Karpas-422 (cell line): ENCODE measurements around the gene TEX9. TPM values are rescaled to one million over a fixed set of nuclear protein-coding genes. Genes with fewer than 3 reads are reported as not detected.
A peak's percentile ranks its signal among the peaks of the same experiment; 100 is the strongest.

Experiments used
- DNase-seq: peaks from one replicate; pipeline ENCODE4 v3.0.0-alpha.2; 2015
- H2AFZ ChIP-seq: fragments of 200-600 bp; sonication (generic); 2 replicates; pipeline ENCODE4 v1.6.1; 2014; ENCODE audit warnings: antibody characterized with exemption, low read length, mixed read lengths
- H3K27ac ChIP-seq: fragments of 200-600 bp; sonication (generic); 2 replicates; pipeline ENCODE4 v1.5.1; 2014; ENCODE audit warnings: mild to moderate bottlenecking, low read length, moderate library complexity
- H3K27me3 ChIP-seq: fragments of 200-600 bp; sonication (generic); 2 replicates; pipeline ENCODE4 v1.6.1; 2014; ENCODE audit warnings: low read length, mixed read lengths
- H3K36me3 ChIP-seq: fragments of 200-600 bp; sonication (generic); 2 replicates; pipeline ENCODE4 v1.6.1; 2014; ENCODE audit warnings: low read length, mixed read lengths; ENCODE audit not compliant: insufficient read depth
- H3K4me1 ChIP-seq: fragments of 200-600 bp; sonication (generic); 2 replicates; pipeline ENCODE4 v1.6.1; 2014; ENCODE audit warnings: mild to moderate bottlenecking, low read length, mixed read lengths
- H3K4me2 ChIP-seq: fragments of 200-600 bp; sonication (generic); 2 replicates; pipeline ENCODE4 v1.6.1; 2014; ENCODE audit warnings: low read length, low read depth, mild to moderate bottlenecking; ENCODE audit not compliant: poor library complexity, severe bottlenecking
- H3K4me3 ChIP-seq: fragments of 200-600 bp; sonication (generic); 2 replicates; pipeline ENCODE4 v1.5.1; 2014; ENCODE audit warnings: mild to moderate bottlenecking, antibody characterized with exemption, low read length, mixed read lengths
- H3K79me2 ChIP-seq: fragments of 200-600 bp; sonication (generic); 2 replicates; pipeline ENCODE4 v1.6.1; 2014; ENCODE audit warnings: mild to moderate bottlenecking, low read length, mixed read lengths
- H3K9ac ChIP-seq: fragments of 200-600 bp; sonication (generic); 2 replicates; pipeline ENCODE4 v1.6.0; 2014; ENCODE audit warnings: low read length
- H3K9me2 ChIP-seq: fragments of 200-600 bp; sonication (generic), shearing (Covaris generic); replicated peaks from 2 replicates; pipeline ENCODE4 v1.6.0; 2014; ENCODE audit warnings: mild to moderate bottlenecking, low read length, moderate library complexity; ENCODE audit not compliant: insufficient read depth
- H3K9me3 ChIP-seq: fragments of 300-700, 200-600 bp; sonication (generic); 2 replicates; pipeline ENCODE4 v1.6.1; 2014; ENCODE audit warnings: low read length, mixed read lengths
- H4K20me1 ChIP-seq: fragments of 200-600 bp; sonication (generic); 2 replicates; pipeline ENCODE4 v1.6.1; 2014; ENCODE audit warnings: mild to moderate bottlenecking, antibody characterized with exemption, low read length, low read depth; ENCODE audit not compliant: insufficient read depth
- total RNA-seq: library from RNA; depleted of rRNA; stranded (reverse); fragments of >200 nt; shearing (Covaris generic); gene quantifications from 2 replicates; pipeline ENCODE4 v1.2.3, GENCODE V29; 2014; ENCODE audit warnings: low replicate concordance

The TEX9 gene
- total RNA-seq, 1 experiment from 2014 or later, result 8.9 TPM

DNA sequence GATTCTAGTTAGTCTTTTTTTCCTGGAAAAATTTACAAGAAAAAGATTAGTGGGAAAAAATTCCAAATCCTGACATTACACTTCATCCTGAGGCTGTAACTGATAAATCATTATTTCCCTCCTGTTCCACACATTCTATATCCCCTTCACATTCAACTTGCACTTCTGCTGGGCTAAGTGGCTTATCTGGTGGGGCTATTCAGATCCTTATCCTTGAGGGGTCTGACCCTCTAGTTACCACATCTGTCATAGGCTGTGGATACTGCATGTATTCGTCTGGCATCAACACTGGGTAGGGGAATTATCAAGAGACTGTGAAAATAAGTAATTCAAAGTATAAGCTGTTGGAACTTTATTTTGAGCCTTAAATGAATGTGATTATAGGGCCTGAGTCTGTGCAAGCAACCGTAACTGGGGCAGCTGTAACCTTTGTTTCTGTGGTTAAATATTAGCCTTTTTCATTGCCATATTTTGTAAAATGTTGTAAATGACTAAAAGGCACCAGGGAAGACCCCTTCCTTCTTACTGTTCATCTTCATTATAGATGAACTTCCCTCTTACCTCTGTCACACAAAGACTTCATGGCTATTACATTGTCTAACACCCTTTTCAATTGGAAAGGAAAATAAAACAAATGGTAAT, 28.0 kb upstream of the TEX9 start:
- no peaks in the 10 kb centered on the region for H3K36me3 ChIP-seq
- H3K9me3 ChIP-seq, result no peaks in the 10 kb centered on the region
- H3K4me3 ChIP-seq, result no peak overlapping the region
- DNase-seq, result no peak
- no peak overlapping the region for H3K27ac ChIP-seq
- H3K9me2 ChIP-seq, result no peaks in the 10 kb centered on the region
- H3K27me3 ChIP-seq, result no peaks in the 10 kb centered on the region
- H3K79me2 ChIP-seq, result no peaks in the 10 kb centered on the region
- H3K4me2 ChIP-seq, result no peak overlapping the region
- H4K20me1 ChIP-seq, result no peaks in the 10 kb centered on the region
- H3K9ac ChIP-seq, result no peak overlapping the region
- no peak overlapping the region for H2AFZ ChIP-seq
- H3K4me1 ChIP-seq, result no peaks in the 10 kb centered on the region

- Histone ChIP-seq H4K20me1 (no peaks in the 10 kb centered on the region), H3K79me2 (no peaks in the 10 kb centered on the region), H3K27ac (no peak overlapping the region), H3K9me3 (no peaks in the 10 kb centered on the region), H3K4me2 (no peak overlapping the region), H3K4me3 (no peak overlapping the region), H3K9me2 (no peaks in the 10 kb centered on the region), H3K4me1 (no peaks in the 10 kb centered on the region), H2AFZ (no peak overlapping the region), H3K27me3 (no peaks in the 10 kb centered on the region), H3K36me3 (no peaks in the 10 kb centered on the region), H3K9ac (no peak overlapping the region)
- no peak for DNase-seq
Measured at GRCh38 chr15:56339594-56339993, 25.6 kb upstream of the TEX9 start.

- no peaks in the 10 kb centered on the region for H3K9me2 ChIP-seq
- DNase-seq, result no peak
- H2AFZ ChIP-seq, result no peak overlapping the region
Measured at GRCh38 chr15:56341201-56341600, 24.0 kb upstream of the TEX9 start.

DNA sequence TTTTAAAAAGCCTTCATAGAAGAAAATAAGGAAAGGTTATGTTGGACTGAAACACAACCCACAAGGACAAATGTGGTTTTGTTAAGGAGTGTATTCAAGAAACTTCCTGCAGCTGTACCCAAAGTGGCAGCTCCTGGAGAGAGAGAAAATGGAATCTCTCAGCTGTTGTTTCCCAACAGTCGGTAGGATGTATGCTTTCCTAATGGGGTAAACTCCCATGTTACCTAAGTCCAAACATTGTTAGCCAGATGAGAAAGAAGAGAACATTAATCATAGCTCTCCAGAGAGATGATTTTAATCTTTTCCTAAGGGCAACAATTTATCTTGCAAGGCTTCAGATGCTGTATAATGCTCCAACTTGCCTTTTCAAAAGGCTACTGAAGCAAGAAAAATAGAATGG, 22.6 kb upstream of the TEX9 start:
- H3K4me1 ChIP-seq, result no peaks in the 10 kb centered on the region
- H4K20me1 ChIP-seq, result no peaks in the 10 kb centered on the region
- no peaks in the 10 kb centered on the region for H3K36me3 ChIP-seq
- no peak for DNase-seq
- no peak overlapping the region for H3K27ac ChIP-seq
- H3K27me3 ChIP-seq, result no peaks in the 10 kb centered on the region
- no peak overlapping the region for H3K9ac ChIP-seq
- H3K4me3 ChIP-seq, result no peak overlapping the region
- H3K79me2 ChIP-seq, result no peaks in the 10 kb centered on the region
- H3K9me2 ChIP-seq, result no peaks in the 10 kb centered on the region
- H3K4me2 ChIP-seq, result no peak overlapping the region
- no peaks in the 10 kb centered on the region for H3K9me3 ChIP-seq
- H2AFZ ChIP-seq, result no peak overlapping the region

More at GRCh38 chr15:56341201-56341600, 24.0 kb upstream of the TEX9 start:
- no peaks in the 10 kb centered on the region for H3K79me2 ChIP-seq
- H3K27ac ChIP-seq, result no peak overlapping the region
- H3K27me3 ChIP-seq, result no peaks in the 10 kb centered on the region
- no peak overlapping the region for H3K4me2 ChIP-seq
- no peaks in the 10 kb centered on the region for H3K36me3 ChIP-seq
- no peaks in the 10 kb centered on the region for H3K9me3 ChIP-seq
- no peak overlapping the region for H3K4me3 ChIP-seq
- H3K9ac ChIP-seq, result no peak overlapping the region
- no peaks in the 10 kb centered on the region for H3K4me1 ChIP-seq
- H4K20me1 ChIP-seq, result no peaks in the 10 kb centered on the region

DNA sequence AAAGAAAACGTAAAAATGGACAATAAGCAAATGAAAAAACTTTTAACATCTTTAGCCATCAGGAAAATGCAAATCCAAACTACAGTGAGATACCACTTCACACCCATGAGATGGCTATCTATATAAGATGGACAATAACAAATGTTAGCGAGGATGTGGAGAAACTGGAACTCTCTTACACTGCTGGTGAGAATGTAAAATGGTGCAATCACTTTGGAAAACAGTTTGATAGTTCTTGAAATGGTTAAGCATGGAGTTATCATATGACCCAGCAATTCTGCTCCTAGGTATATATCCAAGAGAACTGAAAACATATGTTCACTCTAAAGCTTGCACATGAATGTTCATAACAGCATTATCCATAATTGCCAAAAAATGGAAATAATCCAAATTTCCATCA, 21.3 kb upstream of the TEX9 start:
- no peaks in the 10 kb centered on the region for H3K9me3 ChIP-seq
- H3K36me3 ChIP-seq, result no peaks in the 10 kb centered on the region
- H3K27me3 ChIP-seq, result no peaks in the 10 kb centered on the region
- H3K9ac ChIP-seq, result no peak overlapping the region
- no peaks in the 10 kb centered on the region for H4K20me1 ChIP-seq
- no peak overlapping the region for H2AFZ ChIP-seq
- H3K79me2 ChIP-seq, result no peaks in the 10 kb centered on the region
- no peaks in the 10 kb centered on the region for H3K4me1 ChIP-seq
- no peak for DNase-seq
- H3K4me3 ChIP-seq, result no peak overlapping the region
- no peaks in the 10 kb centered on the region for H3K9me2 ChIP-seq
- H3K27ac ChIP-seq, result no peak overlapping the region
- no peak overlapping the region for H3K4me2 ChIP-seq

DNA sequence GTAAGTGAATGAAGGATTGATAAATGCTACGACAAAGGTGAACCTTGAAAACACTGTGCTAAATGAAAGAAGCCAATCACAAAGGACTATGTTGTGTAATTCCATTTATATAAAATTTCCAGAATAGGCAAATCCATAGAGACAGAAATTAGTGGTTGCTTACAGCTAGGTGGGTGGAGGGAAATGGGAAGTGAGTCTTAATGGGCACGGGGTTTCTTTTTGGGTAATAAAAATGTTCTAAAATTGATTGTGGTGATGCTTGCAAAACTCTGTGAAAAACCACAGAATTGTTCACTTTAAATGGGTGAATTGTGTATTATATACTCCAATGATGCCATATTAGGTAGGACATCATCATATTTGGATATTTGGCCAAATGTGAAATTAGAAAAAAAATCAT, 20.9 kb upstream of the TEX9 start:
- Histone ChIP-seq H3K27ac (no peak overlapping the region), H3K9me3 (no peaks in the 10 kb centered on the region), H3K9ac (no peak overlapping the region), H3K36me3 (no peaks in the 10 kb centered on the region), H3K4me1 (no peaks in the 10 kb centered on the region), H2AFZ (no peak overlapping the region), H3K4me2 (no peak overlapping the region), H3K4me3 (no peak overlapping the region), H3K9me2 (no peaks in the 10 kb centered on the region), H3K79me2 (no peaks in the 10 kb centered on the region), H4K20me1 (no peaks in the 10 kb centered on the region), H3K27me3 (no peaks in the 10 kb centered on the region)
- peak; percentile 23 for DNase-seq

GRCh38 chr15:56346414-56346813, 18.8 kb upstream of the TEX9 start:
- Histone ChIP-seq H3K9ac (no peak overlapping the region), H3K27me3 (no peaks in the 10 kb centered on the region), H3K4me1 (no peaks in the 10 kb centered on the region), H3K36me3 (no peaks in the 10 kb centered on the region), H3K4me3 (no peak overlapping the region), H3K9me3 (no peaks in the 10 kb centered on the region), H3K79me2 (no peaks in the 10 kb centered on the region), H3K27ac (no peak overlapping the region), H4K20me1 (no peaks in the 10 kb centered on the region), H3K4me2 (no peak overlapping the region), H2AFZ (no peak overlapping the region), H3K9me2 (no peaks in the 10 kb centered on the region)
- no peak for DNase-seq

GRCh38 chr15:56349554-56349953, 15.7 kb upstream of the TEX9 start:
- Histone ChIP-seq H4K20me1 (no peaks in the 10 kb centered on the region), H3K4me2 (no peak overlapping the region), H3K4me3 (no peak overlapping the region), H3K36me3 (no peaks in the 10 kb centered on the region), H2AFZ (no peak overlapping the region), H3K27ac (no peak overlapping the region), H3K4me1 (no peaks in the 10 kb centered on the region), H3K27me3 (no peaks in the 10 kb centered on the region), H3K9ac (no peak overlapping the region), H3K79me2 (no peaks in the 10 kb centered on the region), H3K9me2 (no peaks in the 10 kb centered on the region), H3K9me3 (no peaks in the 10 kb centered on the region)
- no peak for DNase-seq

- H3K9ac ChIP-seq, result no peak overlapping the region
- H3K4me3 ChIP-seq, result no peak overlapping the region
- H3K79me2 ChIP-seq, result no peaks in the 10 kb centered on the region
- no peaks in the 10 kb centered on the region for H3K4me1 ChIP-seq
- no peaks in the 10 kb centered on the region for H4K20me1 ChIP-seq
- no peaks in the 10 kb centered on the region for H3K36me3 ChIP-seq
- peak; percentile 26 for DNase-seq
- H3K4me2 ChIP-seq, result no peak overlapping the region
- H3K27me3 ChIP-seq, result no peaks in the 10 kb centered on the region
- H2AFZ ChIP-seq, result no peak overlapping the region
- H3K27ac ChIP-seq, result no peak overlapping the region
- no peaks in the 10 kb centered on the region for H3K9me3 ChIP-seq
- H3K9me2 ChIP-seq, result no peaks in the 10 kb centered on the region
Measured at GRCh38 chr15:56351353-56351752, 13.9 kb upstream of the TEX9 start.
